ENCODE data around the gene TPRG1L. TPM values are rescaled to one million over a fixed set of nuclear protein-coding genes. Genes with fewer than 3 reads are reported as not detected.

The TPRG1L gene
- polyA plus RNA-seq, 1 experiment: 52.1 TPM

DNA sequence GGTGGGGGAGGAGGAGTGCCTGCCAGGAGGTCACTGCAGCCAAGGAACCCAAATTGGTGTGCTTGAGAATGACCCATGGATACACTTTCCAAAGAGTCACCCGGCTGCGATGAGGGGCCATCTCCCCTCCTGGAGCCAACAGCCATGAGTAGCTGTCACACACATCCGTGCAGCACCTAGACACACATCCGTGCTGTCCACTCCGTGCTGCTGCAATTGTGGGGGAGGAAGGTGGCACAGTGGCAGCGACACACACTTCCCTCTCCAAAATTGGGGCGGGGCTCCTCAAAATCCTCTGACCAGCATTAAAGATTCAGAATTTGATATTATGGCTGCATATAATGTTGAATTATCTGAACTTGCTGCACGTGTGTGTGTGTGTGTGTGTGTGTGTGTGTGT lies 43.3 kb downstream of the TPRG1L start:
- H3K4me3 ChIP-seq (ENCODE audit: low read depth, low read length): no peak overlapping the region
- DNase-seq (ENCODE audit: low read depth): no peak
- peaks cover 8% of the 10 kb centered on the region for H3K27me3 ChIP-seq (ENCODE audit: control insufficient read depth, insufficient read depth, low read length)
- ChIA-PET POLR2A (no interaction called here), CTCF (no interaction called here)
- H3K36me3 ChIP-seq (ENCODE audit: control insufficient read depth, insufficient read depth, low read length): no peaks in the 10 kb centered on the region
- TF ChIP-seq, protein P1, sequence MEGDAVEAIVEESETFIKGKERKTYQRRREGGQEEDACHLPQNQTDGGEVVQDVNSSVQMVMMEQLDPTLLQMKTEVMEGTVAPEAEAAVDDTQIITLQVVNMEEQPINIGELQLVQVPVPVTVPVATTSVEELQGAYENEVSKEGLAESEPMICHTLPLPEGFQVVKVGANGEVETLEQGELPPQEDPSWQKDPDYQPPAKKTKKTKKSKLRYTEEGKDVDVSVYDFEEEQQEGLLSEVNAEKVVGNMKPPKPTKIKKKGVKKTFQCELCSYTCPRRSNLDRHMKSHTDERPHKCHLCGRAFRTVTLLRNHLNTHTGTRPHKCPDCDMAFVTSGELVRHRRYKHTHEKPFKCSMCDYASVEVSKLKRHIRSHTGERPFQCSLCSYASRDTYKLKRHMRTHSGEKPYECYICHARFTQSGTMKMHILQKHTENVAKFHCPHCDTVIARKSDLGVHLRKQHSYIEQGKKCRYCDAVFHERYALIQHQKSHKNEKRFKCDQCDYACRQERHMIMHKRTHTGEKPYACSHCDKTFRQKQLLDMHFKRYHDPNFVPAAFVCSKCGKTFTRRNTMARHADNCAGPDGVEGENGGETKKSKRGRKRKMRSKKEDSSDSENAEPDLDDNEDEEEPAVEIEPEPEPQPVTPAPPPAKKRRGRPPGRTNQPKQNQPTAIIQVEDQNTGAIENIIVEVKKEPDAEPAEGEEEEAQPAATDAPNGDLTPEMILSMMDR (IDR thresholded peaks at IDR 0.05; ENCODE audit: insufficient read depth, low read depth, low read length): no peak

DNA sequence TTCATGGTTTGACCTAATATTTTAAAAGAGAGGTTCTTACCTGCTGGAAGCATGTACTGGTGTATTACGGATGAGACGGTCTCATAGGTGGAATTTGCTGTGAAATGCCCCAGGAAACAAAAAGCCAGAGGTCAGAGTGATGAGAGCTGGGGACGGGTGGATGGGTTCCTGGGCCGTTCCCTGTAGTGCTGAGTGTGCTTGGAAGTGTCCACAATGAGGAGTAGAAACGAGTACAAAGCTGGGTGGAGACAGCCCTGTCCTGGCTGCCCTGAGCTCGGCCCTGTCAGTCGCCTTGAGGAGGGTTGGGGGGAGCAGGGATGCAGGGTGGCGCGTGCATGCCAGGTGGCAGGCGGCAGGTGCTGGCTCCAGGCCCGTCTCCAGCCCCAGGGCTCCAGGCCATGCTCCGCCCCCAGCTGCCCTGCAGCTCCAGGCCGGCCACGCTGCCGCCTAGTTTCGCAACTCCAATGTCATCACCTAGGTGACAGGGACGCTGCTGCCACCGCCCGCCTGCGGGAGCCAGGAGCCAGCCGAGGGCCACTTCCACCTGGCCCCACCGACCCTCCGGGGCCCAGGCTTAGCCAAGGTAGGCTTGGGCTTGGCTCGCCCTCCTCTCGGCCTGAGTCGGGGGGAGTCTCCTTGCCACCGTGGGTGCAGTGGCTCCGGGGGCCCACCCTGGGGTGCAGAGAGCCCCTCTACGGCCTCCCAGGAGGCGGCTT lies 43.9 kb downstream of the TPRG1L start:
- no peak for DNase-seq (ENCODE audit: low read depth)
- TF ChIP-seq, protein P1 (IDR thresholded peaks at IDR 0.05; ENCODE audit: insufficient read depth, low read depth, low read length): no peak
- POLR2A ChIA-PET: no interaction called here
- H3K4me3 ChIP-seq (ENCODE audit: low read depth, low read length): no peak overlapping the region
- H3K27me3 ChIP-seq (ENCODE audit: control insufficient read depth, insufficient read depth, low read length): peaks cover 7% of the 10 kb centered on the region
- no peaks in the 10 kb centered on the region for H3K36me3 ChIP-seq (ENCODE audit: control insufficient read depth, insufficient read depth, low read length)
- CTCF ChIA-PET: no interaction called here

DNA sequence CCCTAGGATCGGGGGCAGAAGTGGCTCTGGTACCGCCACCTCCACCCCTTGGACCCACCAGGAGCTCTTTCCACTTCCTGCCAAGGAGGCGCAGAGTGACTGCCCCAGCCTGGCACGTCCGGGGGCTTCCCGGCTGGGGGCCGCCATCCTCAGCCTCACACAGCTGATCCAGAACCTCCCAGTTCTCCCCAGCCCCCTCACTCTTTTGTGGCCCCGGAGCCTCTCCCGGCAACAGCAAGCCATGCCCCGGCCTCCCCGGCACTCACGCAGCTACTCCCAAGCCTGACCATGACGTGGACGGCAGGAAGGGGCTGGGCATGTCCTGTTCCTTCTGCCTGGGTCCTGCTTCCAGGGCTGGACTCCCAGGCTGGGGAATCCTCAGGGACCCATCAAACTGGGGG lies 44.6 kb downstream of the TPRG1L start:
- DNase-seq (ENCODE audit: low read depth): no peak
- H3K27me3 ChIP-seq (ENCODE audit: control insufficient read depth, insufficient read depth, low read length): peaks cover 7% of the 10 kb centered on the region
- CTCF ChIA-PET: no interaction called here
- no peaks in the 10 kb centered on the region for H3K36me3 ChIP-seq (ENCODE audit: control insufficient read depth, insufficient read depth, low read length)
- TF ChIP-seq, protein P1 (IDR thresholded peaks at IDR 0.05; ENCODE audit: insufficient read depth, low read depth, low read length): no peak
- POLR2A ChIA-PET: no interaction called here
- no peak overlapping the region for H3K4me3 ChIP-seq (ENCODE audit: low read depth, low read length)

DNA sequence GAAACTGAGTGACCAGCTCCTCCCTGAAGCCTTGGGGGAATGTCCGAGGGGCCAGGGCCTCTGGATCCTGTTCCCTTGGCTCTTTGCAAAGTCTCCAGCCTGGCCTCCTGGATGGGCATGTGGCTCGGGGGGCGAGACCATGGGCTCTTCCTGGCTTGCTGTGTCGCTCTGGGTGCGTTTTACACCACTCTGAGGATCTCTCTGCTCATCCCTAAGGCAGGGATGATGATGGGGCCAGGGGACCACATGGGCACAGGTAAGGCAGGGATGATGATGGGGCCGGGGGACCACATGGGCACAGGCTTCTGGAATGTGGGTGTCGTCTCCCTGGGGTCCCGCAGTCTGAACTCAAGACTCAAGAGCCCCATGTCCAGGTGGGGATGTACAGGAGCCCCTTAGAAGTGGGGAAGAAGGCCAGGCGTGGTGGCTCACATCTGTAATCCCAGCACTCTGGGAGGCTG lies 45.2 kb downstream of the TPRG1L start:
- no peak for DNase-seq (ENCODE audit: low read depth)
- Histone ChIP-seq H3K4me3 (ENCODE audit: low read depth, low read length) (no peak overlapping the region), H3K27me3 (ENCODE audit: control insufficient read depth, insufficient read depth, low read length) (peaks cover 5% of the 10 kb centered on the region), H3K36me3 (ENCODE audit: control insufficient read depth, insufficient read depth, low read length) (no peaks in the 10 kb centered on the region)
- CTCF ChIA-PET: no interaction called here
- TF ChIP-seq, protein P1 (IDR thresholded peaks at IDR 0.05; ENCODE audit: insufficient read depth, low read depth, low read length): no peak
- POLR2A ChIA-PET: no interaction called here

DNA sequence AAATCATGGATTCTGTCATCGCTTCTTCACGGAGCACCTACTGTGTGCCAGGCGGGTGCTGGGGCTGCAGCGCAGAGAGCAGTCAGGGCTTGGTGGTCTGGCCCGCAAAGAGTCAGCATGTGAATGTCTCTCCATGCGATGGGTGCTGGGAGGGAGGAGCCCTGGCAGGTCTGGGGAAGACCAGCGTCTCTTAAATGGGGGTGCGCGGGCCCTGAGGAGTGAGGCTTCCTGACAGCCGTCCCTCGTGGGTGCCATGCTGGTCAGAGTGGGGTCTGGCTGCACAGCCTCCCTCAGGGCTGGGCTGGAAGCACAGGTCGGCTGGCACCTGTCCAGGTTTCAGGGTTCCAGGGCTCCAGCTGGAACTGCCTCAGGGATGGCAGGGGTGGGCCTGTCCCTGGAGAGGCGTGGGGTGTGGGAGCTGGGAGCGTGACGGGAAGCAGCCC lies 46.0 kb downstream of the TPRG1L start:
- Histone ChIP-seq H3K36me3 (ENCODE audit: control insufficient read depth, insufficient read depth, low read length) (no peaks in the 10 kb centered on the region), H3K4me3 (ENCODE audit: low read depth, low read length) (no peak overlapping the region), H3K27me3 (ENCODE audit: control insufficient read depth, insufficient read depth, low read length) (peaks cover 5% of the 10 kb centered on the region)
- ChIA-PET CTCF (interaction anchor here (0.9 kb wide), 1 partner anchor 25 kb away, joined by 3 read pairs; no protein-coding TSS in a partner anchor), POLR2A (no interaction called here)
- DNase-seq (ENCODE audit: low read depth): no peak
- TF ChIP-seq, protein P1 (IDR thresholded peaks at IDR 0.05; ENCODE audit: insufficient read depth, low read depth, low read length): no peak

Measured in BJ (cell line).